ENCODE data around the gene PPP1R37.

The PPP1R37 gene

DNA sequence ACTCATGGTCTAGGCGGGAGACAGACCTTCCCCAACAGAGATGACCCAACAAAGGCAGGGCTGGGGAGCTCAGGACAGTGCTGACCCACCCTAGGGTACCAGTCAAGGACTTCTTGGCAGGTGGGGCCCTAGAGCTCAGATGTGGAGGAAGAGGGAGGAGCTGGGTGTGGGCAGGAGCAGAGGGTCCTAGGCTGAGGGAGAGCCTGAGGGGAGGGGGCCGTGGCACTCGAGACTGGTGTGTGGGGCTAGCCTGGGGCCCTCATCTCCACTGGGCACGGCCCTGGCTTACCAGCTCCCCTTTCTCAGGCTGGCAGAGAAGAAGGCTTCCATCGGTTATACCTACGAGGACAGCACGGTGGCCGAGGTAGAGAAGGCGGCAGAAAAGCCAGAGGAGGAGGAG, 35.5 kb upstream of the PPP1R37 start:
- Histone ChIP-seq H3K4me2 (no peak overlapping the region), H3K9me3 (no peaks in the 10 kb centered on the region), H3K36me3 (peaks cover 100% of the 10 kb centered on the region), H3K4me3 (no peak overlapping the region), H3K9ac (no peak overlapping the region), H3K4me1 (peaks cover 2% of the 10 kb centered on the region), H4K20me1 (peaks cover 85% of the 10 kb centered on the region), H3K27me3 (no peaks in the 10 kb centered on the region), H3K27ac (no peak overlapping the region)
- no peak for TF ChIP-seq Cebpa-rat (IDR thresholded peaks at IDR 0.05)

DNA sequence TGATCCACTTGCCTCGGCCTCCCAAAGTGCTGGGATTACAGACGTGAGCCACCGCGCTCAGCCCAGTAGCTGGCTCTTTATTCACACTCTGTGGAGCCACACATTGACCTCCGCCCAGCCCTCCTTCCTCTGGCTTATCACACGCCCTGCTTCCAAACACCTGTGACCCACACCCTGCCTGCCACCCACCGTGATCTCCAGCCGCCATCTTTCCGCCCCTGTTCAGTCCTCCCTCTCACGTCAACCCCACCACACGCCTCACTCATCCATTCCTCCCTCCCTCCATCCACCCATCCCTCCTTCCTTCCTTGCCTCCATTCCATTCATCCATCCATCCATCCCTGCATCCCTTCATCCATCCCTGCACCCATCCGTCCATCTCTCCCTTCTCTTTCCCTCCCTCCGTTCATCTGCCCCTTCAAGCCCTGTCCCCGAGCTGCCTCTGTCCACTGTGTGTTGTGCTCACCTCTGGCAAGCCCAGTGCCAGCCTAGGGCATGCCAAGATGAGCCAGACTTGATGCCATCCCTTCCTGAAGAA, 34.3 kb upstream of the PPP1R37 start:
- TF ChIP-seq Cebpa-rat (IDR thresholded peaks at IDR 0.05), result no peak
- H3K4me2 ChIP-seq, result no peak overlapping the region
- H3K4me3 ChIP-seq, result no peak overlapping the region
- peaks cover 100% of the 10 kb centered on the region for H3K36me3 ChIP-seq
- no peak overlapping the region for H3K9ac ChIP-seq
- H3K4me1 ChIP-seq, result no peaks in the 10 kb centered on the region
- no peak overlapping the region for H3K27ac ChIP-seq
- H3K27me3 ChIP-seq, result no peaks in the 10 kb centered on the region
- H3K9me3 ChIP-seq, result no peaks in the 10 kb centered on the region
- H4K20me1 ChIP-seq, result peaks cover 77% of the 10 kb centered on the region

DNA sequence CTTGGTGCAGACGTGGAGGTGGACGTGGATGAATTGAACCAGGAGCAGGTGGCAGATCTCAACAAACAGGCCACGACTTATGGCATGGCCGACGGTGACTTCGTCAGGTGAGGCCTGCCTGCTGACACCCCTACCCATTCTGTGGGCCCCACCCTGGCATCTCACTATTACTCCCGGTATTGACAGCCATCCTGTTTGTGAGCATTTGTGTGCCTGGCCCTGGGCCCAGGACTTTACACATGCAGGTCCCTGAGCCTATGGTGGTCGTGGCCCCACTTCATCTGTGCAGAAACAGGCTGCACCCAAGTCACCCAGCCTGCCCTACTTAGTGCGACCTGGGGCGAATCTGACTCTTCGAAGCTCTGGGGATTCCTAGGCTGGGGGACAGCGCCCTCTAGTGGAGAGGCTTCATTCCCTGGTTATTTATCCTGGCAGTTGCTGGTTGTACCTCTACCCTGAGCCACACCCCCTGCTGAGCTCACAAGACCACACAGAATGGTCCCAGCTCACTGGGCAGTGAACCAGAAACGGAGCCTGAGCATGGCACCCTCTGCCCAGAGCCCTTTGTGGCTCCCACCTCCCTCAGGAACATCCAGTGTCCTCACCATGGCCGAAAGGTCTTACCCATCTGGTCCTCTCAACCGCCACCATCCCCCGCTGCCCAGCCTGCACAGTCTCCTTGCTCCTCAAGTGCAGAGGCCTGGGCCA, 33.6 kb upstream of the PPP1R37 start:
- peaks cover 77% of the 10 kb centered on the region for H4K20me1 ChIP-seq
- H3K9ac ChIP-seq, result no peak overlapping the region
- no peak overlapping the region for H3K4me2 ChIP-seq
- H3K4me1 ChIP-seq, result no peaks in the 10 kb centered on the region
- no peak overlapping the region for H3K27ac ChIP-seq
- no peak for TF ChIP-seq Cebpa-rat (IDR thresholded peaks at IDR 0.05)
- H3K4me3 ChIP-seq, result no peak overlapping the region
- peaks cover 100% of the 10 kb centered on the region for H3K36me3 ChIP-seq
- H3K9me3 ChIP-seq, result no peaks in the 10 kb centered on the region
- no peaks in the 10 kb centered on the region for H3K27me3 ChIP-seq

DNA sequence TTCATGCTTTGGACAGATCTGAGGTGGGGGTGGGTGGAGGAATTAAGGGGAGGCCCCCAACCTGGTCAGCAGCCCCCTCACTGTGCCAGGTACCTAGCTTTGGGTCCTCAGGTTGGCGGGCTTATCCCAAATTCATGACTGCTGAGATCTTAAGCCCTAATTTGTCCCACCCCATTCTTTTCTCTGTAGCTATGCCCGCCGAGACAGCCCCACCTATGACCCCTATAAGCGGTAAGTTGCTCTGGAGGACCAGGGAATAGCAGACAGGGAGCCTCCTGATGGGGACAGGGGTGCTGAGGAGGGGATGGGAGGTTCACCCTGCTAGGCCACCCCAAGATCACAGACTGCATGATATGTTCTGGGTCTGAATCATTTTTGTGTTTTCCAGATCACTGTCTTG, 31.0 kb upstream of the PPP1R37 start:
- no peaks in the 10 kb centered on the region for H3K9me3 ChIP-seq
- H3K4me2 ChIP-seq, result no peak overlapping the region
- TF ChIP-seq Cebpa-rat (IDR thresholded peaks at IDR 0.05), result no peak
- no peak overlapping the region for H3K27ac ChIP-seq
- no peak overlapping the region for H3K9ac ChIP-seq
- peaks cover 99% of the 10 kb centered on the region for H3K36me3 ChIP-seq
- H3K4me3 ChIP-seq, result no peak overlapping the region
- H3K27me3 ChIP-seq, result no peaks in the 10 kb centered on the region
- peaks cover 74% of the 10 kb centered on the region for H4K20me1 ChIP-seq
- no peaks in the 10 kb centered on the region for H3K4me1 ChIP-seq

DNA sequence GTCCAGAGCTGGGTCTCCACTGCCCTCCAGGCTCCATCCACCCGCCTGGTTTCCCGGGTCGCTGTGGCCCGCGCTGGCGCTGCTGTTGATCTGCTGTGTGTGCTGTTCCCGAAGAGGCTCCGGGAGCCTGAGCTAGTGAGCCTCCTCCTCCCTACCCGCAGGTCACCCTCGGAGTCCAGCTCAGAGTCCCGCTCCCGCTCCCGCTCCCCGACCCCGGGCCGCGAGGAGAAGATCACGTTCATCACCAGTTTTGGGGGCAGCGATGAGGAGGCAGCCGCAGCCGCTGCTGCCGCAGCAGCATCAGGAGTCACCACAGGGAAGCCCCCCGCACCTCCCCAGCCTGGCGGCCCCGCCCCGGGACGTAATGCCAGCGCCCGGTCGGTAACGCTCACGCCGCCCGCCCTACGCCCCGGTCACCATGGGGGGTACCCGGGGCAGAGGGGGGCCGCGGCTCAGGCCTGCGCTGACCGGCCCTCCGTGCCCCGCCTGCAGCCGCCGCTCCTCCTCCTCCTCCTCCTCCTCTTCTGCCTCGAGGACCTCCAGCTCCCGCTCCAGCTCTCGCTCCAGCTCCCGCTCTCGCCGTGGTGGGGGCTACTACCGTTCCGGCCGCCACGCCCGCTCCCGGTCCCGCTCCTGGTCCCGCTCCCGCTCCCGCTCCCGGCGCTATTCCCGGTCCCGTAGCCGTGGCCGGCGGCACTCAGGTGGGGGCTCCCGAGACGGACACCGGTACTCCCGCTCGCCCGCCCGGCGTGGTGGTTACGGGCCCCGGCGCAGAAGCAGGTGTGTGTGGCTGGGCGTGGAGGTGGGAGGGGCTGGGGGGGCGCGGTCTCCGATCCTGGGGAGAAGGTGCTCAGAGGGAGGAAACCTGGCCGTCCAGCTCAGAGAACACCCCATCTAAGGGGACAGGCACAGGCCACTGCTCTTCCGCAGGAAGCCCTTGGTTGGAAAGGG, 28.9 kb upstream of the PPP1R37 start:
- H3K27me3 ChIP-seq, result no peaks in the 10 kb centered on the region
- peaks cover 96% of the 10 kb centered on the region for H3K36me3 ChIP-seq
- peaks cover 68% of the 10 kb centered on the region for H4K20me1 ChIP-seq
- H3K9me3 ChIP-seq, result no peaks in the 10 kb centered on the region
- H3K4me1 ChIP-seq, result no peaks in the 10 kb centered on the region
- no peak overlapping the region for H3K4me2 ChIP-seq
- H3K27ac ChIP-seq, result no peak overlapping the region
- TF ChIP-seq Cebpa-rat (IDR thresholded peaks at IDR 0.05), result no peak
- H3K9ac ChIP-seq, result no peak overlapping the region
- H3K4me3 ChIP-seq, result no peak overlapping the region

DNA sequence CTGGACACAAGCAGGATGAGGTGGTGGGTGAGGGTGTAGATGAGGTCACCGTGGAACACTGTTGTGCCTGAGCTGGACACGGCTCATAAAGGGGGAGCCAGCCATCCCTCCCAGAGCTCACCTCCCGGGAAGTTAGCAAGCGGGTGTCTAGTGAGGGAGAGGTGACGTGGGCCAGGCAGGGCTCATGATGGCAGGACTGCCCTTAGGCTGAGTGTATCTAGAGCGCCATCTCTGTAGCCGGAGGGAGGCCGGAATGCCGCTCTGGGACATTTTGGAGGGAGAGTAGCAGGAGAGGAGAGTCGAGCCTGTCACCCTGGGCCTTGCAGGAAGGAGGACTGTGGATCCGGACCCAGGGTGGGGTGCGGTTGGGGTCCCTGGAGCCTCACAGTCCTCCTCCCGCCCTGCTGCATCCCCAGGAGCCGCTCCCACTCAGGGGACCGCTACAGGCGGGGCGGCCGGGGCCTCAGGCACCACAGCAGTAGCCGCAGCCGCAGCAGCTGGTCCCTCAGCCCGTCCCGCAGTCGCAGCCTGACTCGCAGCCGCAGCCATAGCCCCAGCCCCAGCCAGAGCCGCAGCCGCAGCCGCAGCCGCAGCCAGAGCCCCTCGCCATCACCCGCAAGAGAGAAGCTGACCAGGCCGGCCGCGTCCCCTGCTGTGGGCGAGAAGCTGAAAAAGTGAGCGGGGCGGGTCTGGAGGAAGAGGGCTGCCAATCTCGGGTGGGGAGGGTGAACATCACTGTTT, 25.9 kb upstream of the PPP1R37 start:
- H3K27me3 ChIP-seq, result no peaks in the 10 kb centered on the region
- H3K9ac ChIP-seq, result no peak overlapping the region
- H3K9me3 ChIP-seq, result no peaks in the 10 kb centered on the region
- peaks cover 11% of the 10 kb centered on the region for H3K4me1 ChIP-seq
- no peak for TF ChIP-seq Cebpa-rat (IDR thresholded peaks at IDR 0.05)
- peak overlapping the region; percentile 12; the same call in 1 of the 2 replicates for H3K27ac ChIP-seq
- H3K36me3 ChIP-seq, result peaks cover 96% of the 10 kb centered on the region
- no peak overlapping the region for H3K4me2 ChIP-seq
- H4K20me1 ChIP-seq, result peaks cover 77% of the 10 kb centered on the region
- H3K4me3 ChIP-seq, result no peak overlapping the region

DNA sequence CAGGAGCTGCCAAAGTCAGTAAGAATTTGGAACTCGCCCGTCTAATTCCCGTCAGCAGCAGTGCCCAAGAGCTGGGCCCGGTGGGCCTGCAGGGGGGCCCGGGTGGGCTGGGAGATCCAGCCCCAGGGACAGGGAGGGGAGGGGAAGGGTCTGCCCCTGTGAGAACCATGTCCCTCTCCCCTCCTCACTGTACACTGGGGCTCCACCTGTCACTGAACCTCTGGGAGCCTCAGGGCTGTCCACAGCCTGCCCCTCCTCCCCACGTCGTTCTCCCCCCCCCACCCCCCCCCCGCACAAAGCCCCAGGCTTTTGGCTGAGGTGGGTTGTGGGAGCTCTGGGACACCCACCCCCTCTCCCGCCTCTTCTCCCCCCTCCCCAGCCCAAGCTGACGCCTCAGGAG, 24.9 kb upstream of the PPP1R37 start:
- no peaks in the 10 kb centered on the region for H3K27me3 ChIP-seq
- peak overlapping the region; percentile 7; the same call in 1 of the 2 replicates for H3K9ac ChIP-seq
- peaks cover 18% of the 10 kb centered on the region for H3K4me1 ChIP-seq
- H3K4me3 ChIP-seq, result no peak overlapping the region
- no peaks in the 10 kb centered on the region for H3K9me3 ChIP-seq
- no peak overlapping the region for H3K4me2 ChIP-seq
- TF ChIP-seq Cebpa-rat (IDR thresholded peaks at IDR 0.05), result no peak
- peak overlapping the region; percentile 12; the same call in 1 of the 2 replicates for H3K27ac ChIP-seq
- H3K36me3 ChIP-seq, result peaks cover 96% of the 10 kb centered on the region
- peaks cover 86% of the 10 kb centered on the region for H4K20me1 ChIP-seq

DNA sequence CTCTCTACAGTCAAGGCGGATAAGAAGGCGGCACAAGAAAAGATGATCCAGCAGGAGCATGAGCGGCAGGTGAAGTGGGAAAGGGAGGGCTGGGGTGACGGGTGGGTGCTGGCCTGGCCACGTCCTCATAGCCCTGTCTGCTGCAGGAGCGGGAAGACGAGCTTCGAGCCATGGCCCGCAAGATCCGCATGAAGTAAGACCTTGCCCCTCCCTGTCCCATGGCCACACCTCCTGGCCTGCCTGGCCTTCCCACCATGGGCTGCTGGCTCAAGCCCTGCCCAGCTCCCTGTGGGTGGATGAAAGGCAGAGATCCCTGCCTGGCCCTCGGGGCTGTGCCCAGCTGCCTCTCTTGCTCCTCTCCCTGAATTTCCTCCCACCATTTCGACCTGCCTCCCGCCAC, 23.9 kb upstream of the PPP1R37 start:
- H3K27ac ChIP-seq, result peak overlapping the region; percentile 18; the same call in 1 of the 2 replicates
- H3K9me3 ChIP-seq, result no peaks in the 10 kb centered on the region
- no peak for TF ChIP-seq Cebpa-rat (IDR thresholded peaks at IDR 0.05)
- H3K4me3 ChIP-seq, result no peak overlapping the region
- H3K36me3 ChIP-seq, result peaks cover 96% of the 10 kb centered on the region
- H3K27me3 ChIP-seq, result no peaks in the 10 kb centered on the region
- peaks cover 89% of the 10 kb centered on the region for H4K20me1 ChIP-seq
- H3K9ac ChIP-seq, result no peak overlapping the region
- H3K4me2 ChIP-seq, result no peak overlapping the region
- H3K4me1 ChIP-seq, result peaks cover 28% of the 10 kb centered on the region

DNA sequence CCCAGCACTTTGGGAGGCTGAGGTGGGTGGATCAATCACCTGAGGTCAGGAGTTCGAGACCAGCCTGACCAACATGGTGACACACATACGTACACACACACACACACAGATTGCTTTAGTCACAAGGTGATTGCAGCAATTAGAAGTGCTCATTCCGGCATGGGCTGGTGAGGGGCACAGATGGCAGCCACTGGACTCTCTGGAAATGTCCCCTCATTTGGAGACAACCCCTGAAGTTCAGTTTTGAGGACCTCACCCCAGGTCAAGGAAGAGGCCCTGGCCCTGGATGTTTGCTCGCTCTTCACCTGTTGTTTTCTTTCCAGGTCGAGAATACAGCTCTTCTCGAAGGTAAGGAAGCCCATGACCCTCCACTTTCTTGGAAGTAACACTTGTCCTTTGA, 22.8 kb upstream of the PPP1R37 start:
- Histone ChIP-seq H3K9ac (no peak overlapping the region), H3K4me3 (no peak overlapping the region), H3K27ac (no peak overlapping the region), H3K27me3 (no peaks in the 10 kb centered on the region), H3K36me3 (peaks cover 92% of the 10 kb centered on the region), H4K20me1 (peaks cover 89% of the 10 kb centered on the region), H3K9me3 (no peaks in the 10 kb centered on the region), H3K4me1 (peaks cover 38% of the 10 kb centered on the region), H3K4me2 (no peak overlapping the region)
- TF ChIP-seq Cebpa-rat (IDR thresholded peaks at IDR 0.05), result no peak

Measured in BLaER1 (cell line).